ENCODE results near the gene UBAC2.
"Not testable (repeated sequence)": the region's sequence is repeated elsewhere in the genome, so short reads cannot be mapped to it uniquely, and the experiment has no call there.

UBAC2 gene

GRCh38 chr13:99199541-99200431 lies 868 bp upstream of the UBAC2 start:
- H3K9me3 Mint-ChIP-seq = no peaks in the 10 kb centered on the region
- H3K36me3 Mint-ChIP-seq (ENCODE audit: low read depth) = peaks cover 38% of the 10 kb centered on the region
- peak overlapping the region; percentile 98 for H3K27ac Mint-ChIP-seq
- no peaks in the 10 kb centered on the region for H3K27me3 Mint-ChIP-seq
- peak overlapping the region; percentile 95 for H3K4me3 Mint-ChIP-seq
- peaks cover 62% of the 10 kb centered on the region for H3K4me1 Mint-ChIP-seq (ENCODE audit: low read depth)

- H3K4me3 Mint-ChIP-seq = peak overlapping the region; percentile 78
- peaks cover 58% of the 10 kb centered on the region for H3K36me3 Mint-ChIP-seq (ENCODE audit: low read depth)
- peak overlapping the region; percentile 88 for H3K27ac Mint-ChIP-seq
- H3K9me3 Mint-ChIP-seq = no peaks in the 10 kb centered on the region
- H3K4me1 Mint-ChIP-seq (ENCODE audit: low read depth) = peaks cover 79% of the 10 kb centered on the region
- H3K27me3 Mint-ChIP-seq = no peaks in the 10 kb centered on the region
Measured at GRCh38 chr13:99203601-99204579, 3.2 kb downstream of the UBAC2 start.

- Mint-ChIP-seq H3K4me1 (ENCODE audit: low read depth) (peaks cover 88% of the 10 kb centered on the region), H3K36me3 (ENCODE audit: low read depth) (peaks cover 56% of the 10 kb centered on the region), H3K4me3 (peak overlapping the region; percentile 78), H3K9me3 (no peaks in the 10 kb centered on the region), H3K27ac (peak overlapping the region; percentile 88), H3K27me3 (no peaks in the 10 kb centered on the region)
Measured at GRCh38 chr13:99205621-99206220, 5.1 kb downstream of the UBAC2 start.

GRCh38 chr13:99206226-99206625 lies 5.6 kb downstream of the UBAC2 start:
- H3K36me3 Mint-ChIP-seq (ENCODE audit: low read depth) = peaks cover 60% of the 10 kb centered on the region
- peaks cover 92% of the 10 kb centered on the region for H3K4me1 Mint-ChIP-seq (ENCODE audit: low read depth)
- H3K27ac Mint-ChIP-seq = no peak overlapping the region
- no peaks in the 10 kb centered on the region for H3K9me3 Mint-ChIP-seq
- peak overlapping the region; percentile 78 for H3K4me3 Mint-ChIP-seq
- H3K27me3 Mint-ChIP-seq = no peaks in the 10 kb centered on the region

GRCh38 chr13:99206873-99207272 lies 6.2 kb downstream of the UBAC2 start:
- peaks cover 95% of the 10 kb centered on the region for H3K4me1 Mint-ChIP-seq (ENCODE audit: low read depth)
- no peaks in the 10 kb centered on the region for H3K9me3 Mint-ChIP-seq
- H3K36me3 Mint-ChIP-seq (ENCODE audit: low read depth) = peaks cover 63% of the 10 kb centered on the region
- no peak overlapping the region for H3K27ac Mint-ChIP-seq
- no peaks in the 10 kb centered on the region for H3K27me3 Mint-ChIP-seq
- no peak overlapping the region for H3K4me3 Mint-ChIP-seq

GRCh38 chr13:99207511-99207910 lies 6.9 kb downstream of the UBAC2 start:
- H3K27me3 Mint-ChIP-seq = no peaks in the 10 kb centered on the region
- H3K4me3 Mint-ChIP-seq = no peak overlapping the region

GRCh38 chr13:99208185-99208584 lies 7.5 kb downstream of the UBAC2 start:
- Mint-ChIP-seq H3K4me3 (no peak overlapping the region), H3K4me1 (ENCODE audit: low read depth) (peaks cover 94% of the 10 kb centered on the region), H3K27me3 (no peaks in the 10 kb centered on the region), H3K27ac (no peak overlapping the region), H3K36me3 (ENCODE audit: low read depth) (peaks cover 64% of the 10 kb centered on the region), H3K9me3 (no peaks in the 10 kb centered on the region)

More at GRCh38 chr13:99207511-99207910, 6.9 kb downstream of the UBAC2 start:
- Mint-ChIP-seq H3K27ac (no peak overlapping the region), H3K36me3 (ENCODE audit: low read depth) (peaks cover 63% of the 10 kb centered on the region), H3K9me3 (no peaks in the 10 kb centered on the region), H3K4me1 (ENCODE audit: low read depth) (peaks cover 95% of the 10 kb centered on the region)

- H3K9me3 Mint-ChIP-seq = no peaks in the 10 kb centered on the region
Measured at GRCh38 chr13:99208845-99209527, 8.3 kb downstream of the UBAC2 start.

GRCh38 chr13:99210627-99211026 lies 10.0 kb downstream of the UBAC2 start:
- H3K27ac Mint-ChIP-seq, H3K9me3 Mint-ChIP-seq, H3K27me3 Mint-ChIP-seq, H3K4me3 Mint-ChIP-seq: not testable (repeated sequence)
- H3K4me1 Mint-ChIP-seq (ENCODE audit: low read depth) = peaks cover 93% of the 10 kb centered on the region
- peaks cover 54% of the 10 kb centered on the region for H3K36me3 Mint-ChIP-seq (ENCODE audit: low read depth)

More at GRCh38 chr13:99208845-99209527, 8.3 kb downstream of the UBAC2 start:
- Mint-ChIP-seq H3K36me3 (ENCODE audit: low read depth) (peaks cover 63% of the 10 kb centered on the region), H3K27ac (no peak overlapping the region), H3K4me1 (ENCODE audit: low read depth) (peaks cover 93% of the 10 kb centered on the region), H3K27me3 (no peaks in the 10 kb centered on the region), H3K4me3 (no peak overlapping the region)

GRCh38 chr13:99211421-99212035 lies 10.9 kb downstream of the UBAC2 start:
- H3K27me3 Mint-ChIP-seq = no peaks in the 10 kb centered on the region
- H3K4me1 Mint-ChIP-seq (ENCODE audit: low read depth) = peaks cover 92% of the 10 kb centered on the region
- H3K4me3 Mint-ChIP-seq = no peak overlapping the region
- H3K36me3 Mint-ChIP-seq (ENCODE audit: low read depth) = peaks cover 46% of the 10 kb centered on the region
- H3K9me3 Mint-ChIP-seq = no peaks in the 10 kb centered on the region
- peak overlapping the region; percentile 5 for H3K27ac Mint-ChIP-seq

GRCh38 chr13:99214232-99214631 lies 13.6 kb downstream of the UBAC2 start:
- H3K4me1 Mint-ChIP-seq (ENCODE audit: low read depth) = peaks cover 96% of the 10 kb centered on the region
- H3K36me3 Mint-ChIP-seq (ENCODE audit: low read depth) = peaks cover 43% of the 10 kb centered on the region
- H3K27me3 Mint-ChIP-seq = no peaks in the 10 kb centered on the region
- peak overlapping the region; percentile 86 for H3K27ac Mint-ChIP-seq
- peak overlapping the region; percentile 84 for H3K4me3 Mint-ChIP-seq
- no peaks in the 10 kb centered on the region for H3K9me3 Mint-ChIP-seq

- Mint-ChIP-seq H3K27ac (peak overlapping the region; percentile 86), H3K36me3 (ENCODE audit: low read depth) (peaks cover 44% of the 10 kb centered on the region), H3K4me1 (ENCODE audit: low read depth) (peaks cover 96% of the 10 kb centered on the region), H3K4me3 (peak overlapping the region; percentile 84), H3K9me3 (no peaks in the 10 kb centered on the region), H3K27me3 (no peaks in the 10 kb centered on the region)
Measured at GRCh38 chr13:99214731-99215130, 14.1 kb downstream of the UBAC2 start.

- H3K36me3 Mint-ChIP-seq (ENCODE audit: low read depth) = peaks cover 40% of the 10 kb centered on the region
- H3K4me1 Mint-ChIP-seq (ENCODE audit: low read depth) = peaks cover 95% of the 10 kb centered on the region
- H3K9me3 Mint-ChIP-seq = no peaks in the 10 kb centered on the region
- H3K27ac Mint-ChIP-seq = peak overlapping the region; percentile 86
- H3K4me3 Mint-ChIP-seq = peak overlapping the region; percentile 84
- H3K27me3 Mint-ChIP-seq = no peaks in the 10 kb centered on the region
Measured at GRCh38 chr13:99215184-99215830, 14.7 kb downstream of the UBAC2 start.

Data from stimulated activated naive CD8-positive, alpha-beta T cell treated with anti-CD3 and anti-CD28 coated beads, Interleukin-15, Interleukin-2, amounts not matched to agents 100 ng/mL and 50 ng/mL, for 24 hours (primary cell).